Omental fat pad (tissue), 4 donors: ENCODE data around the gene MOV10L1. TPM values are rescaled to one million over a fixed set of nuclear protein-coding genes. Genes with fewer than 3 reads are reported as not detected.
"Not testable (repeated sequence)": the region's sequence is repeated elsewhere in the genome, so short reads cannot be mapped to it uniquely, and the experiment has no call there.

Experiments used
- ATAC-seq: fragments of 150-250 bp; one replicate; pipeline ENCODE4 v1.9.1; 2016; ENCODE audit warnings: mild to moderate bottlenecking, moderate library complexity; ENCODE audit not compliant: low FRiP score
- DNase-seq: peaks from one replicate; pipeline ENCODE4 v3.0.0-alpha.2; 2019; ENCODE audit warnings: low spot score
- total RNA-seq, 4 donors: library from RNA; depleted of rRNA; stranded (reverse); fragments of >200 nt; gene quantifications; one replicate each; pipeline ENCODE4 v1.1.0, GENCODE V29; 2016
- TF ChIP-seq, protein P1 (sequence below), 3 donors: fragments of 450-650 bp; IDR thresholded peaks; one replicate each; pipeline ENCODE4 v1.5.1; 2016 to 2017; ENCODE audit warnings: antibody characterized with exemption in 3 of 3, mild to moderate bottlenecking in 3 of 3, moderate library complexity in 2 of 3

Gene MOV10L1
- total RNA-seq, 4 donors from 2014 or later = 0.36 to 2.5 (median 0.97) TPM

GRCh38 chr22:50204571-50204970, 114.8 kb downstream of the MOV10L1 start:
- TF ChIP-seq, protein P1, sequence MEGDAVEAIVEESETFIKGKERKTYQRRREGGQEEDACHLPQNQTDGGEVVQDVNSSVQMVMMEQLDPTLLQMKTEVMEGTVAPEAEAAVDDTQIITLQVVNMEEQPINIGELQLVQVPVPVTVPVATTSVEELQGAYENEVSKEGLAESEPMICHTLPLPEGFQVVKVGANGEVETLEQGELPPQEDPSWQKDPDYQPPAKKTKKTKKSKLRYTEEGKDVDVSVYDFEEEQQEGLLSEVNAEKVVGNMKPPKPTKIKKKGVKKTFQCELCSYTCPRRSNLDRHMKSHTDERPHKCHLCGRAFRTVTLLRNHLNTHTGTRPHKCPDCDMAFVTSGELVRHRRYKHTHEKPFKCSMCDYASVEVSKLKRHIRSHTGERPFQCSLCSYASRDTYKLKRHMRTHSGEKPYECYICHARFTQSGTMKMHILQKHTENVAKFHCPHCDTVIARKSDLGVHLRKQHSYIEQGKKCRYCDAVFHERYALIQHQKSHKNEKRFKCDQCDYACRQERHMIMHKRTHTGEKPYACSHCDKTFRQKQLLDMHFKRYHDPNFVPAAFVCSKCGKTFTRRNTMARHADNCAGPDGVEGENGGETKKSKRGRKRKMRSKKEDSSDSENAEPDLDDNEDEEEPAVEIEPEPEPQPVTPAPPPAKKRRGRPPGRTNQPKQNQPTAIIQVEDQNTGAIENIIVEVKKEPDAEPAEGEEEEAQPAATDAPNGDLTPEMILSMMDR (IDR thresholded peaks at IDR 0.05) = no peak
- ATAC-seq (no peak), DNase-seq (no peak)

DNA sequence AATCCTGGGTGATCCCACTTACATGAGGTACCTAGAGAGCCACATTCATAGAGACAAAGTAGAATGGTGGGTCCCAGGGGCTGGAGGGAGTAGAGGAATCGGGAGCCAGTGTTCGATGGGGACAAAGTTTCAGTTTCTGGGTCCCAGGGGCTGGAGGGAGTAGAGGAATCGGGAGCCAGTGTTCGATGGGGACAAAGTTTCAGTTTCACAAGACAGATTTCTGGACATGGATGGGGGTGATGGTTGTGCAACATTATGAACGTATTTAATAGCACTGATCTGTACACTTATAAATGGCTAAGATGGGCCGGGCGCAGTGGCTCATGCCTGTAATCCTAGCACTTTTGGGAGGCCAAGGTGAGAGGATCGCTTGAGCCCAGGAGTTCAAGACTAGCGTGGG, 115.2 kb downstream of the MOV10L1 start:
- not testable (repeated sequence) for ATAC-seq, DNase-seq

DNA sequence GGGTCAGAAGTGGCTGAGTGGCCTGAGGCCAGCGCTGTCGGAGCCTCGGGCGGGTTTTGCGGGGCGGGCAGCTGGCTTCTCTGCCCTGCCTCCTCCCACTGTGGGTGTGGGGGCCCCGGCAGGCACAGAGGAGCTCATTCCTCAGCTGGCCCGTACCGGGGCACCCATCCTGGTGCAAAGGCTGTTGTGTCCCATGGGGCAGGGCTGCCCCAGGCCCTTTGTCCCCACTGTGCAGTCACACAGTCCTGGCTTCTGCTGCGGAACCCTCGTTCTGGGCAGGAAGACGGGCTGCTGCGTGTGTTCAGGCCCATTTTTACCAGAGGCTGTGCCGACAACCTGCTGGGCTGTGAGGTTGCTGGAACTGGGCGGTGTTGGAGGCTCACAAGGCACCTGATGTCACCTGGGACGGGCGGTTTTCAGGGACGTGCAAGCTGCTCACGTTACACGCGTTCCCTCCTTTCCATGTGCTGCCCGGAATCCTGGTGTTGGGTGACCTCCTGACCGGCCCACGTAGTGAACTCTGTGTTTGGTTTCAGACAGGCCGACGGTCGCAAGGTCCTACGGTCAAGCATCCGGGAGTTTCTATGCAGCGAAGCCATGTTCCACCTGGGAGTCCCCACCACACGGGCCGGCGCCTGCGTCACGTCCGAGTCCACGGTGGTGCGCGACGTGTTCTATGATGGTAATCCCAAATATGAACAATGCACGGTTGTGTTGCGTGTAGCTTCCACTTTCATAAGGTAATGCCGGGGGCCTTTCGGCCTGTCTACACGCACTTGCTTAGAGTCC, 116.2 kb downstream of the MOV10L1 start:
- TF ChIP-seq, protein P1 (IDR thresholded peaks at IDR 0.05) = no peak
- DNase-seq = no peak
- no peak for ATAC-seq

DNA sequence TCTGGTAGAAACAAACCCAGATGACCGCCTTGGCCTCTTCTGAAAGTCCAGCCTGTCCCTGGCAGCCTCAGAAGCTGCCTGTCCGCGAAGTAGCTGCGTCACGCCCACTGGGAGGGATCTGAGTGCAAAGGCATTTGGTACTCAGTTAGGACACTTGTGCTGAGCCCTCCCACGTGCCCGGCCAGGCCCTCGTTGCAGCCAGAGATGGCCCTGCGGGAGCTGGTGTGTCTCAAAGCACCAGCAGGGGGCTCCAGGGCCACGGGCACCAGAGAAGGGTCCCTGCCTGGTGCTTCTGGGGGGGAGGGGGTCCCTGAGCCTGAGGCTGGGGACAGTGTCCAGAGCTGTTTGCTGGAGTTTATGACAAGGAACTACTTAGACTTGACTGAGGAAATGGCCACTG, 116.8 kb downstream of the MOV10L1 start:
- ATAC-seq = no peak

GRCh38 chr22:50207383-50208140, 117.8 kb downstream of the MOV10L1 start:
- ATAC-seq (no peak), DNase-seq (no peak)
- TF ChIP-seq, protein P1 (IDR thresholded peaks at IDR 0.05) = no peak

More for the DNA sequence above, 116.8 kb downstream of the MOV10L1 start:
- no peak for DNase-seq
- TF ChIP-seq, protein P1 (IDR thresholded peaks at IDR 0.05) = no peak

DNA sequence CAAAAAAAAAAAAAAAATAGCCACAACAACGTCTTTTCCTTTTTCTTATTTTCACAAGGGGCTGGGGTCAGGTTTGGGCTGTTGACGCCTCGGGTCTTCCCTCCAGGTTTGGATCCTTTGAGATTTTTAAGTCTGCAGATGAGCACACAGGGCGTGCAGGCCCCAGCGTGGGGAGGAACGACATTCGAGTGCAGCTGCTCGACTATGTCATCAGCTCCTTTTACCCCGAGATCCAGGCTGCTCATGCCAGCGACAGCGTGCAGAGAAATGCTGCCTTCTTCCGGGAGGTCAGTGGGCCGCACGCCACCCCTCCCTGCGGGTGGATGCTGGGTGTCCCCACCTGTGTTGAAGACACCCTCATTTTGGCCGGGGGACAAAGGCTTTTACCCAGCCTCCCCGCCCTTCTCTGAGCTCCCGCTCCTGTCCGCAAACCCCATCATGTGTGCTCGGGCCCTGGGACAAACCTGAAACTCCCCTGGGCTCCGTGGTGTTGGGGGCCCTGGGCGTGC, 118.7 kb downstream of the MOV10L1 start:
- TF ChIP-seq, protein P1 (IDR thresholded peaks at IDR 0.05) = no peak
- DNase-seq (no peak), ATAC-seq (no peak)
